IPS-NIHi7 (cell line): ENCODE measurements around the gene KIAA1755.

Experiments used
- DNase-seq: peaks from one replicate; pipeline ENCODE4 v3.0.0; 2012; ENCODE audit warnings: mixed read lengths; ENCODE audit errors: extremely low spot score

KIAA1755 gene, protein sequence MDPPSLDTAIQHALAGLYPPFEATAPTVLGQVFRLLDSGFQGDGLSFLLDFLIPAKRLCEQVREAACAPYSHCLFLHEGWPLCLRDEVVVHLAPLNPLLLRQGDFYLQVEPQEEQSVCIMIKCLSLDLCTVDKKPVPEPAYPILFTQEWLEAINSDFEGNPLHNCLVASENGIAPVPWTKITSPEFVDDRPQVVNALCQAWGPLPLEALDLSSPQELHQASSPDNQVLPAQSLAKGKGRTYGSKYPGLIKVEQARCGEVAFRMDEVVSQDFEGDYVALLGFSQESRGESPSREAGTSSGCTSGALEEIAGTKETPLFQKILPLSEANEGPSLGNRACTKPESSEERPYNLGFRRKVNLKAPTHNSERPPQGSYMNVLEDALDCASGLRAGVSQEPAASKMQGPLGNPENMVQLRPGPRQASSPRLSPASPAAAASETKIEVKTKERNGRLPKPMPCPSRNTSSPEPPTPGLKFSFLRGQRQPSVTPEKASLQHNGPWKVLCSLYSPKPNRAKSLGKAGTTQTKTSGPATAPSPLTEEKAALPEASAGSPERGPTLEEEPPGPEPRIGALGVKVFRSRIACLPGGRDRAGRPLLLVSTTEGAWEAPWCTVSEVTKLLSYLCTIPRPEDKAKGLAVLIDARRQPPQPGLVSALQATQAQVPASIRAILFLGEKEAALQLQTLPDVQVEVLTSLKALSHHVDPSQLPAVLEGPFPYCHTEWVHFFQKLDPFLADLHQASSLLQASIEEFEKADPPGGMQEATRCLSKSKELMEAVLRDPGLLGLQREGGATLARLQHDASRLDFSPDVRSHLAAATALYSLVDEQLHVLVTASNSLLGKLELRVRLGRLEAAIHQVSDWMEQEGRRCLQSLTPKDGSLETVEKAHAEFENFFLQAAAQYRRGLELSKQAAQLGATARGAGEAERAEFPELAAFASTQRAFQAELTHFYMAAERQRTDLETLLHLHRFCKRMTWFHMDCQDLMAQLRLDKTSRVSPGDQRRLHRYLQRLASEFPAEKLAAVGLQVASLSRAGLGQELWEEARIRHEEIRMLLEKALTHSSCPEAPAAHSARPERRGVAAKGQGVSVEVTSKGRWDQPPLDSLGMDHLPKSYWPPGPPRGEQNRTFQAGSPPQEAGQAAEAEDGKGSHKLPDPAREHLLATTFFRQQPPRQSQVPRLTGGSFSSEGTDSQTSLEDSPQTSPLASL

DNA sequence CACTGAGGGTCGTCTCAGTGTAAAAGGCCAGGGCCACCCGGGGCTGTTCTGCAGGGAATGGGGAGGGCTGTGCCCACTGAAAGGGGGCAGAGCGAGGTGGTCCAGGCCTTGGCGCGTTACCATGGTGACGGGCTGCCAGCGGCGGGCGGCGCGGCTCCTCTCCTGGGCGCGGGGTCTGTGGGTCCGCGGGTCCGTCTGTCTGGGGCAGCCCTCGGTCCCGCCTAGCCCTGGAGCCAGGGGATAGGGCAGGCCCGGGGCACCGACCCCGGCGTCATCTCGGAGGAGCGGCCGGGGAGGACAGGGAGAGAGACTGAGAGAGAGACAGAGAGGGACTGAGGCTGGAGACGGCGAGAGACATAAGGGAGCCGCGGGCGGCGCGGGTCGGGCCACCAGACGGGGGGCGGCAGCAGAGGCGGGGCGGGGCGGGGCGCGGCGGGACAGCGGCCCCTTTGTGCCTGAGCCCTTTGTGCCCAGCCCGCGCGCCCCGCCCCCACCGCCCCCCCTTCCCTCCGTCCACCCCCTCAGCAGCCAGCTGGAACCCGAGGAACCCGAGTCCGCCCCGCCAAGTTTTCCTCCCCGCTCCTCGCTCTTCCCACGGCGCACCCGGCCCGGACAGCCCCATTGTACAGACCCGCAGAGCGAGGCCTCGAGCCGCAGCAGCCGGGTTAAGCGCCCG lies at the start of gene KIAA1755:
KIAA1755 (minus strand) TSS at position 358 of the 676 bp plus-strand sequence; CDS start at position 123, 235 bp downstream.
- DNase-seq, result peak; percentile 38

- no peak for DNase-seq
Measured at GRCh38 chr20:38308447-38308846, 47.9 kb upstream of the KIAA1755 start.

DNA sequence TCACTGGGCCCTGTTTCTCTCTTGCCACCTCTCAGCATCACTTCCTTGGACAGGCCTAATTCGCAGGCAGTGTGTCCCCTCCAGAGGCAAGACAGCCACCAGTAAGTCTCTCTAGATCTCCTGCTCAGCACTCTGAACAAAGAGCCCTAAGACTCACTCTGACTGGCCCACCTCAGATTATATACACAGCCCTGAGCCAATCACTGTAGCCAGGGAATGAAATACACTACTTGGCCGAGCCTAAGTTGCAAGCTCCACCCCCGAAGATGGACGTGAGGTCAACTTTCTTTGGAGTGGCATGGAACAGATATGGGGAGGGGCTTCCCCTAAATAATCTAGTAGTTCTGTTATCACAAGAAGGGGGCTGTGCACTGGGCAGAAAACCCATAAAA lies 47.5 kb upstream of the KIAA1755 start:
- no peak for DNase-seq

GRCh38 chr20:38307371-38308046 lies 47.0 kb upstream of the KIAA1755 start:
- no peak for DNase-seq

DNA sequence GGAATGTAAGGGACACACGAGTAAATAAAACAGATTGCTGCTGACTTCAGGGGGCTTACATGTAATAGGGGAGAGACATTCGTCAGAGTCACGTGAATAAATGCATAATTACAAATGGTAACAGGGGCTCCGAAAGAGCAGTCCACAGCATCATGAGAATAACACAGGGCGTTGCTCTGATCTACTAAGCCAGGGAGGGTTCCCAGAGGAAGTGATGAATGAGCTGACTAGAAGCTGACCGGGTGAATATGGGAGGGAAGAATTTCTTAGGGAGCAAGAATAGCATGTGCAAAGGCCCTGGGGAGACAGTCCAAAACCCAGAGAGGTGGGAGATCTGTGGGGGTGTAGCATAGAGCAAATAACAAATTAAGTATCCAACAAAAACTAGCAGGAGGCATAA lies 45.8 kb upstream of the KIAA1755 start:
- DNase-seq, result no peak

DNA sequence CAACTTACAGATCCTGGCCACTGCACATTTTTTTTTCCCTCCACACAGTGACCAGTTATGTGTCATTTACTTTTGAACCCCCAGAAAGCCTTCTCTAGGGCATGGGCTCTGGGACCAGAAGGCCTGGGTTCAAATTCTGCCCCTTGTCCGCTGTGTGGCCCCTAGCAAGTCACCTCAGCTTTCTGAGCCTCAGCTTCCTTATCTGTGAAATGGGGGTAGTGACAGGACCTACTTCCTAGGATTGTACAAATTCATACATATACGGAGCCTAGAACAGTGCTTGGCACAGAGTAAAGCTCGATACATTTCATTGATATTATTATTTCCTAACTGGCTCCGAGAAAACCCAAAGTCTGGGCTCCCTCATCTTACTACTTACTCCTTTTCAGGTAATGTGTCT lies 45.0 kb upstream of the KIAA1755 start:
- no peak for DNase-seq

DNA sequence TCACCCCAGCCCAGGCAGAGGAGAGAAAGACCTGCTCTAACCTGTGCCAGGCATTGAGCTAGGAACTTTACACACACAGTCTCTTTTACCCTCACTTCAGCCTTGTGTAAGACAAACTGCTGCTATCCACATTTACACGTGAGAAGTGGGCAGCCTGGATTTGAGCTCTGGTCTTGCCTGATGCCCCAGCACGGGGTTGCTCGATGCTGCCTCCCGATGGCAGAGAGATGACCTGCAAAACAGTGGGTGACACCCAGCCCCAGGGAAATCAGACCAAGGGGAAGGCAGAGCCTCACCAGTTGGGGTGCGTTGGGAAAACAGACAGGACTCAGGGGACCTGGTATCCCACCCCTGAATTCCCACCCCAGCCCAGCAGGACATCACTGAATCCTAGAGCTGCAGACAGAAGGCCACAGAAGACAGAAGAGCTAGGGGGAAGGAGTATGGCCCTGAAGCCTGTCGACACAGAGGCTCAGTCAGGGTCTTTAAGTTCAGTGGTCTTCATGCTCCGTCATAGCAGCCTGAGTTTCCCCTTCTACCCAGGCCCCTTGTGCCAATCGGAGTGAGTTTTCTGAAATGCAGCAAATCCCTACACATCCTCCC lies 44.4 kb upstream of the KIAA1755 start:
- DNase-seq, result peak; percentile 81

GRCh38 chr20:38303908-38304379 lies 43.4 kb upstream of the KIAA1755 start, which contains the start of gene BPI:
BPI (plus strand) TSS chr20:38304156; CDS start chr20:38304224, 68 bp downstream.
- no peak for DNase-seq

- no peak for DNase-seq
Measured at GRCh38 chr20:38302786-38303185, 42.3 kb upstream of the KIAA1755 start.

DNA sequence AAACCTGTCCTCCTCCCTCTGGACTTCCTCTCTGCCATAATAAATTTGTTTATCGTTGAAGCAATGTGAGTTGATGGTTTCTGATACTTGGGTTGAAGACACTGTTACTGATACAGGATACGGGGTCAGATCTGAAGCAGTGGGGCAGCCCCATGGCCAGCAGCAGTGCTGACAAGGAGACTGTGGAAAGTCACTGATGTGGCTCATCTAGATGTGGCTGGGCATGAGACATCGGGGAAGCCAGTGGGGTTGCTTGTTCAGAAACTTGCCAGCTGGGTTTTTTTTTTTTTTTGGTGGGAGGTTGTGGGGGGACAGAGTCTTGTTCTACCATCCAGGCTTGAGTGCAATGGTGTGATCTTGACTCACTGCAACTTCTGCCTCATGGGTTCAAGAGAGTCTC lies 40.8 kb upstream of the KIAA1755 start:
- DNase-seq, result no peak

- no peak for DNase-seq
Measured at GRCh38 chr20:38300438-38300837, 39.9 kb upstream of the KIAA1755 start.

GRCh38 chr20:38299963-38300362 lies 39.4 kb upstream of the KIAA1755 start:
- DNase-seq, result peak; percentile 30

DNA sequence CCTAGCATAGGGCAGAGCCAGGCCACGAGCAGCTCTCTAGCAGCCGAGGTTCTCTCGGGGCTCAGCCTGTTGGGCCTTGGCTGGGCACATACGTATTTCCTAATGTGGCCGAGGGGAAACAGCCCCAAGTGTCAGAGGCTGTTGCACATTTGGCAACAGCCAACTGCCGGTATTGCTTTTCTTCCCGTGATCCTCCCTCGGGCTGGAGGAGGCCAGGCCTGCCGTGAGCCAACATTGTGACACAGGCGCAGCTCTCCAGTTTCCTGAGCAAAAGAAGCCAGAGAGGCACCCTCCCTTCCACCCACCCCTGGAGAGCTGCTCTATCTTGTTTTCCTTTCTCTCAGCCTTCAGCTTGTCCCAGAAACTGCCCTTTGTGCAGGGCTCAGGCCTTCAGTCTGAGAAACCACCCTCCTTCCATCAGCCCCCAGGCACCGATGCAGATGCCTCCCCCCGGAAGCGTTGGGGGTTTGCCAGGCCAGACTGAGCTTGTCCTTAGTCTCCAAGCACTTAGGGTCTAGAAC lies 38.3 kb upstream of the KIAA1755 start:
- no peak for DNase-seq

DNA sequence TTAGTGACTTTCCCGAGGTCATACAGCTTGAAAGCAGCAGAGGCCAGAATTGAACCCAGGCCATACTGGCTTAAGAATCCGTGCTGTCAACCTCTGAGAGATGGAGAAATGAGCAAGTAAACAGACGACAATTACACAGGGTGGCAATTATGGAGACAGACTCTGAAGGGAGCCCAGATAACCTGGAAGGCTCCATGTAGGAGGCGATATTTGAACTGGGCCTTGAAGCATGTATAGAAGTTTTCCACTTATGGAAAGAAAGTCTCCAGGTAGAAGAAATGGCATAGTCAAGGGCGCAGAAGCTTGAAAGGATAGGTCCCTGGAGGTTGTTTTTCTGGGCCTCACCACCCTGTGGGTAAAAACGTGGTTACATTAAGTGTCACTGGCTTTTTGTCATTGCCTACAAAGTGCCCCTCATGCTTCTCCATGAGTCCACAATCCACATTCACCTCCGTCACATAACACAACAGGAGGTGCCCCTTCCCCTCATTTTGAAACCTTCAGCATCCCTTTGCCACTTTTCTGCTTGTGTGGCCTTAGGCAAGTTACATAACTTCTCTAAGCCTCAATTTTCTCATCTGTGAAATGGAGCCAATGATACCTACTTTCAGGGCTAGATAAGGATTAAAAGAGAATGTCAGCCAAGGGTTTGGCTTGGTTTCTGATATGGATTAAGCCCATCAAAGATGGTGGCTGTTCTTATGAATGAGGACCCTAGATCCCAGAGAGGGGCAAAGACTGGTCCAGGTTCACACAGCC lies 37.6 kb upstream of the KIAA1755 start:
- no peak for DNase-seq

- DNase-seq, result no peak
Measured at GRCh38 chr20:38296433-38296832, 35.9 kb upstream of the KIAA1755 start.

DNA sequence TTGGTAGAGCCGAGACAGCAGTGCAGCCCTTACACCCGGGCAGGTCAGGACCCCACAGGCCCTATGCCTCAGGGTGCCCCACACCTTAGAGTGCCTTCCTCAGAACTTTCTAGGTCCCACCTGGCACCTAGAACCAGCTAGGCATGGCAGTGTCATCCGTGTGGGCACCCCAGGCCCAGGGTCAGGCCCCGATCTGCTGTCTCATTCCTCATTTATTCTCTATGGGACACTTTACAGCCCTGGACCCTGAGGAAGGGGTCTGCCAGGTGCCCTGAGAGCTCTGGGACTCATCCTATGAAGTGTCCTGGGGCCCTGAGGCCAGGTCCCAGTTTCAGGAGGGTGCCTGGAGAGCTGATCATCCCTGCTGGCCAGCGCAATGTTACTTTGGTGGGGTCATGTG lies 35.3 kb upstream of the KIAA1755 start:
- DNase-seq, result no peak

DNA sequence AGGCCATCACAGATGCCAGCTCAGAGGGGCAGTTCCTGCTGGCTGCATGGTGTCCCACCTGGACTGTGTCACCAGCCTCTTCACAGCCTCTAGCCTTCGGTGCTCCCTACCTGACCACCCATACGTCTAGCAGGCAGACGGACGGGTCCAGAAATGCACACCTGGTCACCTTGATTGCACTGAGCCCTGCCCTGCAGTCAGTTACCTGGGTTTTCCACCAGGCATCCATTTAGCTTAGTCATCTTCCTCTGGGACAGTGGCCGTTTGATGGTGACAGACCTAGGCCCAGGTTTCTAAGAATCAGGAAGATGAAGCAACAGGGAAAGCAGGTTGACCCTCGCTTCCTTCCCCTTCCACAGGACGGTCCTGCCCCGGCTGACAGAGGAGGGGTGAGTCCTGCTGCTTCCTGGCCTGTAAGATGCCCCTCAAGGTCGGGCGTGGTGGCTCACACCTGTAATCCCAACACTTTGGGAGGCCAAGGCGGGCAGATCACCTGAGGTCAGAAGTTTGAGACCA lies 33.6 kb upstream of the KIAA1755 start:
- DNase-seq, result no peak

GRCh38 chr20:38293491-38294065 lies 33.0 kb upstream of the KIAA1755 start:
- DNase-seq, result peak; percentile 52

GRCh38 chr20:38291966-38292365 lies 31.4 kb upstream of the KIAA1755 start:
- no peak for DNase-seq
